PFSK-1 (cell line): ENCODE results near the gene APIP.

Source experiments
- FOXP2 ChIP-seq: optimal IDR thresholded peaks from 2 replicates; pipeline ENCODE3; 2011; ENCODE audit warnings: borderline replicate concordance, control low read depth, inconsistent platforms; ENCODE audit not compliant: insufficient read depth; ENCODE audit errors: extremely low read length, extremely low read depth
- POLR2AphosphoS5 ChIP-seq: IDR thresholded peaks from 2 replicates; pipeline ENCODE4 v1.6.1; 2012; ENCODE audit warnings: low read depth, mild to moderate bottlenecking, control low read depth, low read length, moderate library complexity
- REST ChIP-seq, 2 experiments: IDR thresholded peaks; 2 replicates each; pipeline versions ENCODE4 v1.6.1 to v1.8.0; 2011 to 2012; ENCODE audit warnings: low read depth in 2 of 2, low read length in 2 of 2, control low read depth in 1 of 2, inconsistent platforms in 1 of 2, mild to moderate bottlenecking in 1 of 2, moderate library complexity in 1 of 2; ENCODE audit not compliant: insufficient read depth in 1 of 2
- SIN3A ChIP-seq: IDR thresholded peaks from 2 replicates; pipeline ENCODE4 v1.6.1; 2012; ENCODE audit warnings: mild to moderate bottlenecking, low read length, moderate library complexity, borderline replicate concordance; ENCODE audit not compliant: insufficient read depth
- TAF1 ChIP-seq: IDR thresholded peaks from 2 replicates; pipeline ENCODE4 v1.6.1; 2012; ENCODE audit warnings: low read length, control low read depth, borderline replicate concordance; ENCODE audit not compliant: insufficient read depth

APIP gene

GRCh38 chr11:34909955-34910354 is 6.2 kb downstream of the APIP start:
- TF ChIP-seq TAF1 (no peak), FOXP2 (no peak), POLR2AphosphoS5 (no peak), SIN3A (no peak), REST (IDR thresholded peaks at IDR 0.05; ENCODE audit: insufficient read depth in 1 of 2, low read depth in 2 of 2, low read length in 2 of 2) (no peak)

GRCh38 chr11:34909415-34909814 is 6.8 kb downstream of the APIP start:
- TF ChIP-seq SIN3A (no peak), FOXP2 (no peak), POLR2AphosphoS5 (no peak)

- TF ChIP-seq POLR2AphosphoS5 (no peak), TAF1 (no peak), REST (IDR thresholded peaks at IDR 0.05; ENCODE audit: insufficient read depth in 1 of 2, low read depth in 2 of 2, low read length in 2 of 2) (no peak), SIN3A (no peak), FOXP2 (no peak)
These were observed 8.1 kb downstream of the APIP start for GRCh38 chr11:34907934-34908593.

GRCh38 chr11:34905666-34906065 is 10.5 kb downstream of the APIP start:
- no peak for TF ChIP-seq TAF1
- TF ChIP-seq SIN3A, result no peak
- no peak for TF ChIP-seq POLR2AphosphoS5
- TF ChIP-seq REST (IDR thresholded peaks at IDR 0.05; ENCODE audit: insufficient read depth in 1 of 2, low read depth in 2 of 2, low read length in 2 of 2), result no peak
- TF ChIP-seq FOXP2, result no peak

- TF ChIP-seq SIN3A (no peak), TAF1 (no peak), REST (IDR thresholded peaks at IDR 0.05; ENCODE audit: insufficient read depth in 1 of 2, low read depth in 2 of 2, low read length in 2 of 2) (no peak)
These were observed 11.7 kb downstream of the APIP start for GRCh38 chr11:34904421-34904955.
